CD4-positive, alpha-beta T cell treated with Interleukin-15 for 4 hours (primary cell): Measurements from ENCODE around the gene TAF15.

ENCODE experiments used
- DNase-seq: peaks from one replicate; pipeline ENCODE4 v3.0.0-alpha.2; 2020; ENCODE audit warnings: low spot score

The TAF15 gene

GRCh38 chr17:35788477-35789368 is 20.6 kb upstream of the TAF15 start:
- DNase-seq = no peak

- no peak for DNase-seq
Observed at GRCh38 chr17:35790841-35791240, 18.4 kb upstream of the TAF15 start.

- no peak for DNase-seq
Observed at GRCh38 chr17:35791681-35792350, 17.5 kb upstream of the TAF15 start.

GRCh38 chr17:35793257-35793656 is 16.0 kb upstream of the TAF15 start:
- DNase-seq = no peak

- peak; percentile 10 for DNase-seq
Observed at GRCh38 chr17:35795007-35795870, 14.0 kb upstream of the TAF15 start, which contains the start of gene MMP28. TSS of gene MMP28 (minus strand) at chr17:35795641. CDS start at chr17:35795377, 264 bp downstream.

- no peak for DNase-seq
Observed at GRCh38 chr17:35795871-35796265, 13.4 kb upstream of the TAF15 start.

- DNase-seq = no peak
Observed at GRCh38 chr17:35796942-35797341, 12.3 kb upstream of the TAF15 start.

GRCh38 chr17:35797370-35797769 is 11.9 kb upstream of the TAF15 start:
- no peak for DNase-seq

GRCh38 chr17:35797918-35798317 is 11.4 kb upstream of the TAF15 start:
- DNase-seq = no peak

GRCh38 chr17:35799942-35800341 is 9.3 kb upstream of the TAF15 start:
- DNase-seq = no peak

- no peak for DNase-seq
Observed at GRCh38 chr17:35801583-35802224, 7.6 kb upstream of the TAF15 start.

GRCh38 chr17:35804658-35805192 is 4.6 kb upstream of the TAF15 start:
- DNase-seq = peak; percentile 76

GRCh38 chr17:35807371-35808144 is 1.7 kb upstream of the TAF15 start:
- no peak for DNase-seq

GRCh38 chr17:35808240-35808961 is 883 bp upstream of the TAF15 start:
- no peak for DNase-seq

- no peak for DNase-seq
Observed at GRCh38 chr17:35809855-35810461, 674 bp downstream of the TAF15 start.

- no peak for DNase-seq
Observed at GRCh38 chr17:35811759-35812158, 2.5 kb downstream of the TAF15 start.

- DNase-seq = no peak
Observed at GRCh38 chr17:35812456-35812855, 3.2 kb downstream of the TAF15 start.

- no peak for DNase-seq
Observed at GRCh38 chr17:35816723-35817122, 7.4 kb downstream of the TAF15 start.

GRCh38 chr17:35817196-35817595 is 7.9 kb downstream of the TAF15 start:
- DNase-seq = no peak

- no peak for DNase-seq
Observed at GRCh38 chr17:35819455-35819854, 10.2 kb downstream of the TAF15 start.
